ENCODE measurements around the gene KCNH8. TPM values are rescaled to one million over a fixed set of nuclear protein-coding genes. Genes with fewer than 3 reads are reported as not detected.

The KCNH8 gene
- total RNA-seq, 1 experiment from 2014 or later: not detected

DNA sequence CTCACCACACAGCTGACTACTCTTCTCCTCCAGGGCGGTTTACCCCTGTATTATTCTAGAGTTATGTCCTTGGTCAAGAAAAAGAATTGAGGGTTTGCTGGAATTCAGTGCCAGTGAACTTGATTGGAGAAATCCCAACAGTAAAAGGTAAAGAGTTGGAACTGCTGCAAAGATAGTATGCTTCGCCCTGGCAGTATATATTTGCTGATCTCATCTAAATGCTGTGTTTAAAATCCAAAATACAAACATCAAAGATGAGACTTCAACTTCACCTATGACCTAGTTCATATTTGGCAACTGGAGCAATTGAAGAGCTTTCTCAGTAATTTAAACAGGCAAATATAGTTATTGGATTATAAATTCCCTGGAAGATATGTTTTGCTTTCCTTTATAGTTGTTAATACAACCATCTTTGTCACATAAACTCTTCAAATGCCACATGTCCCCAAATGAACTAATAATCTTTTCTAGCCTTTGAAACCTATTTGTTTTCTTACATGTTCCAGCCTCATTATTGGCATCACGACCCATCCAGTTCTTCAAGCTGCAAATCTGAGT, 6.5 kb downstream of the KCNH8 start:
- H3K27me3 Mint-ChIP-seq (ENCODE audit: insufficient read depth, unreplicated experiment): peaks cover 31% of the 10 kb centered on the region
- no peak for DNase-seq (ENCODE audit: unreplicated experiment)
- no TSS peak for BruUV-seq (replicated peaks)
- no peak for TF ChIP-seq CTCF (IDR thresholded peaks at IDR 0.05; ENCODE audit: unreplicated experiment)
- no peak overlapping the region for H3K27ac Mint-ChIP-seq (ENCODE audit: low read depth, unreplicated experiment)
- H3K4me3 Mint-ChIP-seq (ENCODE audit: unreplicated experiment): no peak overlapping the region
- POLR2A ChIA-PET: no interaction called here
- intact Hi-C loops (cut with micrococcal nuclease): no loop called here
- H3K9me3 Mint-ChIP-seq (ENCODE audit: unreplicated experiment): no peaks in the 10 kb centered on the region
- CTCF ChIA-PET: no interaction called here
- no peaks in the 10 kb centered on the region for H3K4me1 Mint-ChIP-seq (ENCODE audit: insufficient read depth, unreplicated experiment)
- no peaks in the 10 kb centered on the region for H3K36me3 Mint-ChIP-seq (ENCODE audit: insufficient read depth, unreplicated experiment)

DNA sequence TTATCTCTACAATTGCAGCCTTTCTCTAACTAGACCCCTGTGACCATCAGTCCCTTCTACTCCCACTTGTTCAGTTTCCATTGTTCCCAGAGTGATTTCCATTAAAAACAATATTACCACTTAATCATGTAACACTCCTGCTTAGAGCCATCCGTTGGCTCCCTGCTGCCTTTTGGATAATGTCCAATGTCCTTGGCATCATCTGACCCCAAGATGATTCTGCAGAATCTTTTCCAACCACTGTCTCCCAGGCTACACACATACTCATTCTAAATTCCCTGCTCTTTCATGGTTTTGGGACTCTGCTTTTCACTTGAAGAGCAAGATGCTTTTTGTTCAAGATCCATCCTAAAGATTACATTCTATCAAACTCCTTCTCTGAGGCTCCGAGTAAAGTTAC, 7.1 kb downstream of the KCNH8 start:
- no peak overlapping the region for H3K4me3 Mint-ChIP-seq (ENCODE audit: unreplicated experiment)
- BruUV-seq (replicated peaks): no TSS peak
- H3K27ac Mint-ChIP-seq (ENCODE audit: low read depth, unreplicated experiment): no peak overlapping the region
- intact Hi-C loops (cut with micrococcal nuclease): no loop called here
- TF ChIP-seq CTCF (IDR thresholded peaks at IDR 0.05; ENCODE audit: unreplicated experiment): no peak
- CTCF ChIA-PET: no interaction called here
- no peaks in the 10 kb centered on the region for H3K36me3 Mint-ChIP-seq (ENCODE audit: insufficient read depth, unreplicated experiment)
- POLR2A ChIA-PET: no interaction called here
- no peaks in the 10 kb centered on the region for H3K9me3 Mint-ChIP-seq (ENCODE audit: unreplicated experiment)
- DNase-seq (ENCODE audit: unreplicated experiment): no peak
- peaks cover 27% of the 10 kb centered on the region for H3K27me3 Mint-ChIP-seq (ENCODE audit: insufficient read depth, unreplicated experiment)
- H3K4me1 Mint-ChIP-seq (ENCODE audit: insufficient read depth, unreplicated experiment): no peaks in the 10 kb centered on the region

DNA sequence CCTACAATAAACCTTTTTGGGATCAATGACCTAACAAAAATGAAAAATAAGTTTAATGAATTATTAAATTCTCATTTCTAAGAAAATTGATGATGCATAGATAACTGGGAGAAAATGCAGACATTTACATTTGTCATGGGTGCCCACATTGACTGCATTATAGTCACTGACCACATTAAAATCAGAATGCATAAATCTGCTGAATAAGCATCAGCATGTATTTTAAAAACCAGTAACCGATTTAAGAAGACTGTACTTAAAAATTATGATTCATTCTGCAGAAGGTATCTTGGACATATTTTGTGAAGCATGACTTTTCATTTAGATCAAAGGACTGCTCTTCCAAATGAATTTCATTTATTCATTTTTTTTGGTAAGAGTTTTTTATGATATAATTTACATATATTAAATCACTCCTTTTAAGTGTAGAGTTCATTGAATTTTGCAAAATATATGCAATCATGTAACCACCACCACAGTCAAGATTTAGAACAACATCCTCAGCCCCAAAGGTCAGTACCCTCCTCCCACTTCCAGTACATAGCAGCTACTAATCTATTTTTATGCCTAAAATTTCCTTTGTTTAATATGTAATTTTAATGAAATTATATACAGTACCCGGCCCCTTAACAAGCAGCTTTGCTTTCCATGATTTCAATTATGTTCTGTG, 11.8 kb downstream of the KCNH8 start:
- intact Hi-C loops (cut with micrococcal nuclease): no loop called here
- ChIA-PET POLR2A (interaction anchor here (0.8 kb wide), 1 partner anchor 83 kb away, joined by 3 read pairs; no protein-coding TSS in a partner anchor), CTCF (no interaction called here)
- peaks cover 40% of the 10 kb centered on the region for H3K27me3 Mint-ChIP-seq (ENCODE audit: insufficient read depth, unreplicated experiment)
- no peaks in the 10 kb centered on the region for H3K4me1 Mint-ChIP-seq (ENCODE audit: insufficient read depth, unreplicated experiment)
- BruUV-seq (replicated peaks): no TSS peak
- no peak for DNase-seq (ENCODE audit: unreplicated experiment)
- no peak overlapping the region for H3K27ac Mint-ChIP-seq (ENCODE audit: low read depth, unreplicated experiment)
- H3K4me3 Mint-ChIP-seq (ENCODE audit: unreplicated experiment): no peak overlapping the region
- H3K36me3 Mint-ChIP-seq (ENCODE audit: insufficient read depth, unreplicated experiment): no peaks in the 10 kb centered on the region
- no peaks in the 10 kb centered on the region for H3K9me3 Mint-ChIP-seq (ENCODE audit: unreplicated experiment)
- TF ChIP-seq CTCF (IDR thresholded peaks at IDR 0.05; ENCODE audit: unreplicated experiment): no peak

- Mint-ChIP-seq H3K4me3 (ENCODE audit: unreplicated experiment) (no peak overlapping the region), H3K9me3 (ENCODE audit: unreplicated experiment) (no peaks in the 10 kb centered on the region), H3K27ac (ENCODE audit: low read depth, unreplicated experiment) (no peak overlapping the region), H3K36me3 (ENCODE audit: insufficient read depth, unreplicated experiment) (no peaks in the 10 kb centered on the region), H3K27me3 (ENCODE audit: insufficient read depth, unreplicated experiment) (peaks cover 25% of the 10 kb centered on the region), H3K4me1 (ENCODE audit: insufficient read depth, unreplicated experiment) (no peaks in the 10 kb centered on the region)
- no peak for DNase-seq (ENCODE audit: unreplicated experiment)
- BruUV-seq (replicated peaks): no TSS peak
- ChIA-PET CTCF (interaction anchor here (1.1 kb wide), 1 partner anchor 11 kb away, joined by 3 read pairs; no protein-coding TSS in a partner anchor), POLR2A (no interaction called here)
- intact Hi-C loops (cut with micrococcal nuclease): no loop called here
- no peak for TF ChIP-seq CTCF (IDR thresholded peaks at IDR 0.05; ENCODE audit: unreplicated experiment)
Observed at GRCh38 chr3:19165654-19166053, 17.3 kb downstream of the KCNH8 start.

Data from MCF 10A (cell line).